GM12875 (cell line): ENCODE measurements around the gene CADM3.

Source experiments
- H3K4me3 ChIP-seq: one replicate; pipeline ENCODE4 v1.5.1; 2011; ENCODE audit warnings: low read depth, low read length, control low read depth
- TF ChIP-seq, protein P1 (sequence below): IDR thresholded peaks from 2 replicates; pipeline ENCODE4 v1.5.1; 2011; ENCODE audit warnings: low read depth, mild to moderate bottlenecking, control low read depth, inconsistent platforms, low read length, moderate library complexity, borderline replicate concordance; ENCODE audit not compliant: insufficient read depth

CADM3 gene

DNA sequence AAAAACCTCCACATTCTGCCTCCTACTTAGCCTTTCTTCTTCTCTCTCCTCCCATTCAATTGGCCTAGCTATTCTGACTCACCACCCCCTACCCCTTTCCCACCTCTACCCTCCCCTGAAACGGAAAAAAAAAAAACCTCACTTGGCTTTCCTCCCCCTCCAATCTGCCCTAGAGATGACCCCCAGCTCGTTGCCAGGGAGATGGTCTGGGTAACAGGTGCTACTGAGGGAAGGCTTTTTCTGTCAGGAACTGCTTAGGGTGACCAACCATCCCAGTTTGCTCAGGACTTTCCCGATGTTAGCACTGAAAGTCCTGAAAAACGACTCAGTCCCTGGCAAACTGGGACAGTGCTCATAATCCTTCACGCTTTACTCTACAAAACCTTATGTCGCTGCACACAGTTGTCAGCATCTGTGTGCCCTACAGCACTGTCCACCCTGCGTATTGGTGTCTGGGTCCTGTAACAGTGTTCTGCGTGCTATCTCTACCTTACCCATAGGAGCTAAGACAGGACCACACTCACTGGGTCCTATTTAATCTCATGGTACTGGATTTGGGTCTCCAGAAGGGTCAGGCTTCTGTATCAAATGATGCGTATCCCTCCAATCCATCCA lies 7.7 kb upstream of the CADM3 start:
- TF ChIP-seq, protein P1, sequence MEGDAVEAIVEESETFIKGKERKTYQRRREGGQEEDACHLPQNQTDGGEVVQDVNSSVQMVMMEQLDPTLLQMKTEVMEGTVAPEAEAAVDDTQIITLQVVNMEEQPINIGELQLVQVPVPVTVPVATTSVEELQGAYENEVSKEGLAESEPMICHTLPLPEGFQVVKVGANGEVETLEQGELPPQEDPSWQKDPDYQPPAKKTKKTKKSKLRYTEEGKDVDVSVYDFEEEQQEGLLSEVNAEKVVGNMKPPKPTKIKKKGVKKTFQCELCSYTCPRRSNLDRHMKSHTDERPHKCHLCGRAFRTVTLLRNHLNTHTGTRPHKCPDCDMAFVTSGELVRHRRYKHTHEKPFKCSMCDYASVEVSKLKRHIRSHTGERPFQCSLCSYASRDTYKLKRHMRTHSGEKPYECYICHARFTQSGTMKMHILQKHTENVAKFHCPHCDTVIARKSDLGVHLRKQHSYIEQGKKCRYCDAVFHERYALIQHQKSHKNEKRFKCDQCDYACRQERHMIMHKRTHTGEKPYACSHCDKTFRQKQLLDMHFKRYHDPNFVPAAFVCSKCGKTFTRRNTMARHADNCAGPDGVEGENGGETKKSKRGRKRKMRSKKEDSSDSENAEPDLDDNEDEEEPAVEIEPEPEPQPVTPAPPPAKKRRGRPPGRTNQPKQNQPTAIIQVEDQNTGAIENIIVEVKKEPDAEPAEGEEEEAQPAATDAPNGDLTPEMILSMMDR: no peak

DNA sequence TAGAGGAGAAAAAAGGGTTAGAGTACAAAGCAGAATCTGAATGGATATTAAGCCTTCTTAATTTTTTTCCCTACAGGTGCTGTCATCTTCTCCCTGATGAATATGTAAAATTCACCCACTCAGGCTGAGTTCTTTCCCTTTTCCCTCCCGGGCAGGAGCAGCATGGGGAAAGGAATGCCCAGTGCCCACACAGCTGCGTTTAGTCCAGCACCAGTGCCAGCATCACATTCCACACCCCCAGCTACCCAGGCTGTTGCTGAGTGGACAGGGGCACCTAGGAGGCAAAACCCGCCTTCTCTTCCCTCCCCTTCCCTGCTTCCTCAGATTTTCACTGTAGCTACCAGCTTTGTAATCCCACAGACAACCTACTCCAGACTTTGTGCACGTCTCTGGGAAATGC lies 3.4 kb upstream of the CADM3 start:
- no peak overlapping the region for H3K4me3 ChIP-seq
- TF ChIP-seq, protein P1: no peak

More for the DNA sequence above, 7.7 kb upstream of the CADM3 start:
- no peak overlapping the region for H3K4me3 ChIP-seq

DNA sequence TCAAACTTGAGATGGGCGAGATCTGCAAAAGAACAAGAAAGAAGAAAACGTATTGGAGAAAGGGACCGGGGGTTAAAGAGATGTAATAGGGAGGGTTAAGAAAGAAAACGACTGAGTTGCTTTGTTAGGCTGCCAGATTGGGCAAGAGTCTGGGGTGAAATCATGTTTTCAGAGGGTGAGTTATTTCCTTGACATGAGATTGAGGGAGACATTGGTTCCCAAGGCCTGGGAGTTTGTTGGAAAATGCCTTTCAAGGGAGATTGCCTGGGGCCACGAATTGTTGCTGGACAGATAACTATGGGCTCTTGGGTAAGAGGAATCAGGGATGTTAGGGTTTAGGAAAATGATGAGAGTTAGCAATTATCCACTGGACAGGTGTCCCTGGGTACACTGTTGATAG lies 776 bp upstream of the CADM3 start:
- TF ChIP-seq, protein P1: no peak
- no peak overlapping the region for H3K4me3 ChIP-seq

DNA sequence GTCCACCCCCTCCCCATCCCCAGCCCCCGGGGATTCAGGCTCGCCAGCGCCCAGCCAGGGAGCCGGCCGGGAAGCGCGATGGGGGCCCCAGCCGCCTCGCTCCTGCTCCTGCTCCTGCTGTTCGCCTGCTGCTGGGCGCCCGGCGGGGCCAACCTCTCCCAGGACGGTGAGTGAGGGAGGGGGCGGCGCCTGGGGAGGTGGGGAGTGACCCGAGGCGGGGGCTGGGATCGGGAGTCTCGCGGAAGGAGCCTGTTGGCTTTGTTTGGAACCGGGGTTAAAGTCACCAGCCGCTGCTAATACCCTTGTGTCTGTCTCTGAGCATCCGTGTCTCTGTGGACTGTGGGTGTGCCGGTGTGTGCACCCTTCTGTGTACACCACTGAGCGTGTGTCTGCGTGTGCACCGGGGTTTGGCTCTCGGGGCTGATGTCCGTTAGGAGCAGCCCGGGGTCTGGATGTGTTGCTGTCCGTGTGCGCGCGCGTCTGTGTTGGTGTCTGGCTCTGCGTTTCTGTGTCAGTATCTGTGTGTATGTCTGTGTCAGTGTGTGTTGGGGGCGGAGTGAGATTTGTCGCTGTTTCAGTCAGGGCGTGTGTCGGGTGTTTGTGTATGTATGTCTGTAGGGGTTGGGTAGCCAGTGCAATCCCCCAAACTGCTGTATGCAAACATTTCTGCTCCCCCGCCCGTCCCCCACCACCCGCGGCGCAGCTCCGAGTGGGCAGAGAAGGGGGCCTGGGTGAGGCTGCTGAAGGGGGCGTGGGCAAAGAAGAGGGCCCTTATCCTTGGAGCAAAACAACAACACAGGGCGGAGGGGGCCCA lies 480 bp downstream of the CADM3 start:
- TF ChIP-seq, protein P1: no peak

DNA sequence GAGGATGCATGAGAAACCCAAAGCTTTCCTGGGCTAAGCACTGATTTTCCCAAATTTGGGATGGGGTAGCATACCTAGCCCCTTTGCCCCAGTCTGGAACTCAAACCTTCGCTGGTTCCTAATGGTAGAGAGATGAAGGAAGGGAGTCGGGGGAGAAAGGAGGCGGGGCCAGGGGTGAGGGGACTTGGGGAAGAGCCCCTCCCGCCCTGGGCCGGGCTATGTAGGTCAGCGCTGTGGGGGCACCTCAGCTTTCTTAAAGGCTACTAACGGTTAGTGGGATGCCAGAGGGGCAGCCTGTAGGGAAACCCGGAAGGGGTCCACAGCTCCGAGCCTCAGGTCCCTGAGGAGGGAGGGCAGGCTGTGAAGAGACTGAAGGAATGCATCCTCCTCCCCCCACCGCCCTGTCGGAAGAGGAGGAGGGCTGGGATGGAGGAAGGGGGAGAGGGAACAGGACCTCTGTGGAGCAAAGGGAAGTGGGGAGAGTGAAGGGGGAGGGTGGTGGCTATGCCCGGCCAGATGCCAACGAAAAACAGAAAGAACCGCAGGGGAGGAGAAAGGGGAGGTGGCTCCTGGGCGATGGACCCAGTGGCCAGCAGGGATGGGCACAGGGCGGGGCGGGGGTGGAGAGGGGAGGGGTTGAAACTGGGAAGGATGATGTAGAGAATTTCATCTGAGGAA lies 1.3 kb downstream of the CADM3 start:
- H3K4me3 ChIP-seq: no peak overlapping the region
- TF ChIP-seq, protein P1: no peak

More for the DNA sequence above, 480 bp downstream of the CADM3 start:
- H3K4me3 ChIP-seq: no peak overlapping the region

DNA sequence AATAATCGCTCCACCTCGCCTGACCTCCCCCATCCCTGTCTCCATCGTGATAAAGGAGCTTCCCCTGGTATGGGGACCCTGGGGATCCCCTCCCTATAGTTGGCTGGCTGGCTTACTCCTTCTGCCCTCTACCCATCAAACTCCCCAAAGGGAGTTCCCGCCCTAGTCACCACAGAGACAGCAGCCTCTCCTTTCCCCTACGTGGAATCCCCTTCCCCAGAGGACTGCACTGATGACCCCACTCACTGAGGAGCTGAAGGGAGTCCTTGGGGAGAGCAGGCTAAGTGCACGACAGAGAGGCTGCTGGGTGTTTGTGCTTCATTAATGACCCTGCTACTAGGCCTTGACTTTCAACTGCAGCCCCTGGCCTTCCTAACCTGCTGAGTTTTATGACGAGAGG lies 1.9 kb downstream of the CADM3 start:
- H3K4me3 ChIP-seq: no peak overlapping the region
- TF ChIP-seq, protein P1: no peak

DNA sequence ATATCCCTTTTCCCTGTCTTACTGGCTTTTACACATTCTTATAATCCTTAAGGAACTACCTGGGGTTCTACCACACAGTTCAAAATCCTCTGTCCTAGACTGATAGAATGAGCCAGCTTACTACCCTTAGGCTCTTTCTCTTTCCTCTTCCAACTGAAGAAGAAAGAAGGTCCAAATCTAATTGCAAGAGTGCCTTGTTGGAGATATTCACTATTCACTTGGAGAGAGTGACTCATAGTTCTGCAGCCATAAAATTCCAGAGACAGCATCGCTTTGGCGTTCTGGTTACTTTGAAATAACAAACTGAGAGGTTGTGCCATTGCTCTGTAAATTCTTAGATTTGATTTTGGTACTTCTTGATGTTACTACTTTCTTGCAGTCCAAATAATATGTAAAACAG lies 4.2 kb downstream of the CADM3 start:
- no peak overlapping the region for H3K4me3 ChIP-seq
- TF ChIP-seq, protein P1: no peak
